ENCODE measurements around the gene TNP1. TPM values are rescaled to one million over a fixed set of nuclear protein-coding genes. Genes with fewer than 3 reads are reported as not detected.

Gene TNP1
- total RNA-seq, 1 experiment from 2014 or later: not detected

GRCh38 chr2:216856406-216857065 is 3.3 kb downstream of the TNP1 start:
- no CpG with 5 or more reads among the region's 5 CpGs for whole genome bisulfite sequencing (ENCODE audit: extremely low coverage, insufficient read length, low lambda C conversion rate)
- no peak for TF ChIP-seq CTCF (conservative IDR thresholded peaks at IDR 0.05)

More at GRCh38 chr2:216856406-216857065, 3.3 kb downstream of the TNP1 start:
- Histone ChIP-seq H3K23me2 (ENCODE audit: insufficient read length, low read depth, low read length, poor library complexity, severe bottlenecking) (no peaks in the 10 kb centered on the region), H4K20me1 (ENCODE audit: control insufficient read depth, insufficient read depth, insufficient read length) (no peaks in the 10 kb centered on the region), H3K79me2 (ENCODE audit: insufficient read depth, low read length) (no peaks in the 10 kb centered on the region), H2BK5ac (ENCODE audit: insufficient read length, low read length) (no peak overlapping the region), H2AK5ac (ENCODE audit: insufficient read length, low read length) (no peak overlapping the region), H3K4me1 (ENCODE audit: insufficient read depth, low read length) (no peaks in the 10 kb centered on the region), H3K9me3 (ENCODE audit: control insufficient read depth, low read depth, low read length) (no peaks in the 10 kb centered on the region), H2BK120ac (ENCODE audit: low read depth, low read length, poor library complexity, severe bottlenecking) (no peak overlapping the region), H3K14ac (ENCODE audit: insufficient read depth, low read length) (no peak overlapping the region; the same call in 1 of the 2 replicates), H4K91ac (ENCODE audit: insufficient read length, low read depth, low read length) (no peak overlapping the region), H3T11ph (ENCODE audit: low read length) (no peak overlapping the region), H2BK12ac (ENCODE audit: insufficient read length, low read depth, low read length) (no peak overlapping the region), H3K79me1 (ENCODE audit: insufficient read depth, low read depth, low read length, poor library complexity, severe bottlenecking) (no peaks in the 10 kb centered on the region), H3K4me2 (ENCODE audit: insufficient read depth, insufficient read length, low read length) (no peak overlapping the region), H2AFZ (ENCODE audit: low read length) (no peak overlapping the region), H2BK15ac (ENCODE audit: low read depth, low read length) (no peak overlapping the region), H4K8ac (replicated peaks; ENCODE audit: insufficient read length, low read depth, low read length) (no peak overlapping the region), H3K56ac (ENCODE audit: insufficient read length, low read depth, low read length) (no peak overlapping the region), H4K5ac (ENCODE audit: insufficient read length, low read depth, low read length) (no peak overlapping the region), H3K27ac (ENCODE audit: insufficient read length, low read depth, low read length) (no peak overlapping the region), H3K23ac (ENCODE audit: insufficient read length, low read depth, low read length) (no peak overlapping the region), H3K9ac (ENCODE audit: extremely low read depth, insufficient read length, low read length) (no peak overlapping the region), H3K4ac (ENCODE audit: low read depth, low read length) (no peak overlapping the region), H3K27me3 (ENCODE audit: insufficient read depth, low read length) (no peaks in the 10 kb centered on the region), H2BK20ac (ENCODE audit: low read depth, low read length, poor library complexity, severe bottlenecking) (no peak overlapping the region), H3K18ac (ENCODE audit: insufficient read length, low read depth, low read length) (no peak overlapping the region)
- H3K36me3 Mint-ChIP-seq (ENCODE audit: insufficient read depth in 1 of 3, low read depth in 3 of 3): no peaks in the 10 kb centered on the region
- H3K27me3 Mint-ChIP-seq (ENCODE audit: low read depth): peaks cover 6% of the 10 kb centered on the region
- peaks cover 35 to 36% of the 10 kb centered on the region in 2 experiments for H3K4me1 Mint-ChIP-seq
- no peak for DNase-seq
- H3K27ac Mint-ChIP-seq: no peak overlapping the region
- H3K4me3 Mint-ChIP-seq: no peak overlapping the region
- no peaks in the 10 kb centered on the region for H3K9me3 Mint-ChIP-seq

All from H9 (cell line).